Subcutaneous abdominal adipose tissue (tissue), 5 donors: ENCODE results near the gene MRPS18B.
A peak's percentile ranks its signal among the peaks of the same experiment; 100 is the strongest.
"Not testable (repeated sequence)": the region's sequence is repeated elsewhere in the genome, so short reads cannot be mapped to it uniquely, and the experiment has no call there.

Source experiments
- H3K27ac ChIP-seq: one replicate; pipeline ENCODE4 v1.7.0; 2013; ENCODE audit warnings: low read depth, mild to moderate bottlenecking, inconsistent platforms, low read length, moderate library complexity
- H3K27me3 ChIP-seq, 5 donors: one replicate each; pipeline ENCODE4 v1.7.0; 2013; ENCODE audit warnings: low read length in 5 of 5, inconsistent platforms in 1 of 5; ENCODE audit not compliant: control insufficient read depth in 5 of 5, insufficient read depth in 4 of 5
- H3K36me3 ChIP-seq, 5 donors: one replicate each; pipeline ENCODE4 v1.7.0; 2013; ENCODE audit warnings: low read length in 5 of 5; ENCODE audit not compliant: control insufficient read depth in 5 of 5, insufficient read depth in 5 of 5
- H3K4me1 ChIP-seq, 5 donors: one replicate each; pipeline ENCODE4 v1.7.0; 2013; ENCODE audit warnings: low read length in 5 of 5, mild to moderate bottlenecking in 3 of 5, moderate library complexity in 1 of 5; ENCODE audit not compliant: control insufficient read depth in 5 of 5, insufficient read depth in 5 of 5
- H3K4me3 ChIP-seq, 5 donors: one replicate each; pipeline ENCODE4 v1.7.0; 2013; ENCODE audit warnings: low read length in 5 of 5, low read depth in 1 of 5
- H3K9ac ChIP-seq, 5 donors: one replicate each; pipeline ENCODE4 v1.7.0; 2013; ENCODE audit warnings: low read length in 5 of 5, mild to moderate bottlenecking in 4 of 5, moderate library complexity in 3 of 5
- H3K9me3 ChIP-seq, 5 donors: one replicate each; pipeline ENCODE4 v1.7.0; 2013; ENCODE audit warnings: low read length in 5 of 5; ENCODE audit not compliant: control insufficient read depth in 5 of 5
- donor health status: healthy.
- donor health status: healthy.
- donor health status: healthy.
- donor health status: healthy.
- donor health status: healthy.

MRPS18B gene

GRCh38 chr6:30589754-30590358, 27.8 kb upstream of the MRPS18B start:
- Histone ChIP-seq H3K4me3 (no peak overlapping the region), H3K9ac (no peak overlapping the region), H3K36me3 (peaks cover 6 to 90% (median 64%) of the 10 kb centered on the region in 5 donors), H3K27me3 (no peaks in the 10 kb centered on the region), H3K9me3 (no peaks in the 10 kb centered on the region), H3K27ac (no peak overlapping the region), H3K4me1 (peaks cover 0 to 13% (median 0%) of the 10 kb centered on the region in 5 donors)

GRCh38 chr6:30590509-30590908, 27.1 kb upstream of the MRPS18B start:
- Histone ChIP-seq H3K27ac (no peak overlapping the region), H3K9me3 (no peaks in the 10 kb centered on the region), H3K4me1 (peaks cover 0 to 13% (median 0%) of the 10 kb centered on the region in 5 donors), H3K27me3 (no peaks in the 10 kb centered on the region), H3K9ac (no peak overlapping the region), H3K36me3 (peaks cover 6 to 86% (median 58%) of the 10 kb centered on the region in 5 donors), H3K4me3 (no peak overlapping the region)

- no peaks in the 10 kb centered on the region for H3K9me3 ChIP-seq
- H3K36me3 ChIP-seq: peaks cover 6 to 82% (median 53%) of the 10 kb centered on the region in 5 donors
- no peak overlapping the region for H3K4me3 ChIP-seq
- peak overlapping the region in 1 of 5 donors; percentile 0 for H3K9ac ChIP-seq
- H3K27ac ChIP-seq: no peak overlapping the region
- H3K27me3 ChIP-seq: no peaks in the 10 kb centered on the region
- peaks cover 0 to 13% (median 0%) of the 10 kb centered on the region in 5 donors for H3K4me1 ChIP-seq
These were observed 26.6 kb upstream of the MRPS18B start for GRCh38 chr6:30591008-30591407.

GRCh38 chr6:30592287-30592686, 25.4 kb upstream of the MRPS18B start:
- peaks cover 0 to 13% (median 0%) of the 10 kb centered on the region in 5 donors for H3K4me1 ChIP-seq
- H3K36me3 ChIP-seq: peaks cover 3 to 69% (median 42%) of the 10 kb centered on the region in 5 donors
- H3K27ac ChIP-seq: no peak overlapping the region

GRCh38 chr6:30597315-30598144, 20.1 kb upstream of the MRPS18B start:
- not testable (repeated sequence) for H3K27me3 ChIP-seq, H3K4me3 ChIP-seq, H3K27ac ChIP-seq, H3K4me1 ChIP-seq, H3K9ac ChIP-seq, H3K9me3 ChIP-seq
- peaks cover 0 to 43% (median 33%) of the 10 kb centered on the region in 5 donors for H3K36me3 ChIP-seq

More at GRCh38 chr6:30592287-30592686, 25.4 kb upstream of the MRPS18B start:
- H3K9me3 ChIP-seq: no peaks in the 10 kb centered on the region
- no peak overlapping the region for H3K9ac ChIP-seq
- H3K27me3 ChIP-seq: no peaks in the 10 kb centered on the region
- H3K4me3 ChIP-seq: no peak overlapping the region

GRCh38 chr6:30598912-30599624, 18.6 kb upstream of the MRPS18B start:
- Histone ChIP-seq H3K4me3 (no peak overlapping the region), H3K27ac (no peak overlapping the region), H3K9ac (no peak overlapping the region), H3K9me3 (no peaks in the 10 kb centered on the region), H3K27me3 (no peaks in the 10 kb centered on the region), H3K36me3 (peaks cover 4 to 50% (median 44%) of the 10 kb centered on the region in 5 donors), H3K4me1 (peaks cover 0 to 2% (median 0%) of the 10 kb centered on the region in 5 donors)

GRCh38 chr6:30599625-30600324, 17.9 kb upstream of the MRPS18B start:
- Histone ChIP-seq H3K4me1 (peaks cover 0 to 2% (median 0%) of the 10 kb centered on the region in 5 donors), H3K27me3 (no peaks in the 10 kb centered on the region), H3K9ac (no peak overlapping the region), H3K4me3 (no peak overlapping the region), H3K36me3 (peaks cover 8 to 50% (median 44%) of the 10 kb centered on the region in 5 donors), H3K27ac (no peak overlapping the region), H3K9me3 (no peaks in the 10 kb centered on the region)

- peaks cover 11 to 53% (median 51%) of the 10 kb centered on the region in 5 donors for H3K36me3 ChIP-seq
- H3K4me1 ChIP-seq: peaks cover 0 to 2% (median 0%) of the 10 kb centered on the region in 5 donors
- H3K9me3 ChIP-seq: no peaks in the 10 kb centered on the region
- H3K4me3 ChIP-seq: no peak overlapping the region
- H3K9ac ChIP-seq: no peak overlapping the region
- no peaks in the 10 kb centered on the region for H3K27me3 ChIP-seq
- no peak overlapping the region for H3K27ac ChIP-seq
These were observed 17.1 kb upstream of the MRPS18B start for GRCh38 chr6:30600451-30600961.

- H3K4me3 ChIP-seq: no peak overlapping the region
- H3K27me3 ChIP-seq: no peaks in the 10 kb centered on the region
- H3K4me1 ChIP-seq: peaks cover 0 to 2% (median 0%) of the 10 kb centered on the region in 5 donors
- H3K27ac ChIP-seq: no peak overlapping the region
- H3K9me3 ChIP-seq: no peaks in the 10 kb centered on the region
- H3K36me3 ChIP-seq: peaks cover 11 to 61% (median 59%) of the 10 kb centered on the region in 5 donors
- H3K9ac ChIP-seq: no peak overlapping the region
These were observed 16.2 kb upstream of the MRPS18B start for GRCh38 chr6:30601436-30601814.
